Esophagus squamous epithelium (tissue), 5 donors: ENCODE results near the gene COL26A1. TPM values are rescaled to one million over a fixed set of nuclear protein-coding genes. Genes with fewer than 3 reads are reported as not detected.
"Not testable (repeated sequence)": the region's sequence is repeated elsewhere in the genome, so short reads cannot be mapped to it uniquely, and the experiment has no call there.

ENCODE experiments used
- DNase-seq: peaks from one replicate; lab custom pipeline; 2025; lab: John Stamatoyannopoulos, UW
- H3K27ac ChIP-seq, 4 donors: fragments of 200-600 bp; sonication (generic); one replicate each; pipeline ENCODE4 v1.5.1; 2016 to 2019; ENCODE audit warnings: mild to moderate bottlenecking in 1 of 4
- H3K27me3 ChIP-seq, 4 donors: fragments of 200-600 bp; sonication (generic); 1 replicate in 3 of 4; 2 replicates in 1 of 4; pipeline versions ENCODE4 v1.5.1 to v1.6.0; 2017 to 2021; ENCODE audit warnings: antibody characterized with exemption in 1 of 4
- H3K36me3 ChIP-seq, 3 donors: fragments of 200-600 bp; sonication (generic); one replicate each; pipeline ENCODE4 v1.5.1; 2016 to 2019
- H3K4me1 ChIP-seq, 3 donors: fragments of 200-600 bp; sonication (generic); one replicate each; pipeline ENCODE4 v1.5.1; 2017 to 2019
- H3K4me3 ChIP-seq, 4 donors: fragments of 200-600 bp; sonication (generic); 1 replicate in 3 of 4; 2 replicates in 1 of 4; pipeline ENCODE4 v1.5.1; 2016 to 2019; ENCODE audit warnings: mild to moderate bottlenecking in 2 of 4, moderate library complexity in 1 of 4
- H3K9me3 ChIP-seq, 3 donors: fragments of 200-600 bp; sonication (generic); one replicate each; pipeline ENCODE4 v1.5.1; 2016 to 2019
- POLR2A ChIP-seq, 4 donors: fragments of 450-650 bp; IDR thresholded peaks; one replicate each; pipeline ENCODE4 v1.6.1; 2017; ENCODE audit warnings: antibody characterized with exemption in 4 of 4, mild to moderate bottlenecking in 4 of 4, moderate library complexity in 3 of 4
- WGBS, 2 donors: methylation state at CpG; one replicate each; pipeline ENCODE4 v1.1.5; 2018; 5-methylcytosine and 5-hydroxymethylcytosine counted together
- intact Hi-C: fragments of 100-400 bp; cut with DNase I; formaldehyde crosslinking; loops from one replicate; pipeline ENCODE4 v1.15.0; 2022
- total RNA-seq, 4 donors: library from RNA; depleted of rRNA; stranded (reverse); fragments of >200 nt; gene quantifications; one replicate each; pipeline ENCODE4 v1.1.0, GENCODE V29; 2016
- TF ChIP-seq, protein P1 (sequence below), 6 experiments: fragments of 450-650 bp in 4 of 6; fragments of 200-600 bp in 2 of 6; sonication (generic) in 2 of 6; IDR thresholded peaks; one replicate each; pipeline ENCODE4 v1.5.1; 2016 to 2019; ENCODE audit warnings: antibody characterized with exemption in 6 of 6, mild to moderate bottlenecking in 4 of 6, moderate library complexity in 4 of 6
- donor health status: DM: yes; HTN: yes; CAD: no.

Gene COL26A1
- total RNA-seq, 4 donors from 2014 or later = not detected

- 60 to 77% methylated on average over 5 to 8 of the region's 8 CpGs for WGBS, 2 donors
- Histone ChIP-seq H3K4me3 (no peak overlapping the region), H3K9me3 (no peaks in the 10 kb centered on the region), H3K4me1 (no peaks in the 10 kb centered on the region), H3K27me3 (peaks cover 0 to 4% (median 0%) of the 10 kb centered on the region in 4 donors), H3K27ac (no peak overlapping the region), H3K36me3 (no peaks in the 10 kb centered on the region)
- TF ChIP-seq, protein P1, sequence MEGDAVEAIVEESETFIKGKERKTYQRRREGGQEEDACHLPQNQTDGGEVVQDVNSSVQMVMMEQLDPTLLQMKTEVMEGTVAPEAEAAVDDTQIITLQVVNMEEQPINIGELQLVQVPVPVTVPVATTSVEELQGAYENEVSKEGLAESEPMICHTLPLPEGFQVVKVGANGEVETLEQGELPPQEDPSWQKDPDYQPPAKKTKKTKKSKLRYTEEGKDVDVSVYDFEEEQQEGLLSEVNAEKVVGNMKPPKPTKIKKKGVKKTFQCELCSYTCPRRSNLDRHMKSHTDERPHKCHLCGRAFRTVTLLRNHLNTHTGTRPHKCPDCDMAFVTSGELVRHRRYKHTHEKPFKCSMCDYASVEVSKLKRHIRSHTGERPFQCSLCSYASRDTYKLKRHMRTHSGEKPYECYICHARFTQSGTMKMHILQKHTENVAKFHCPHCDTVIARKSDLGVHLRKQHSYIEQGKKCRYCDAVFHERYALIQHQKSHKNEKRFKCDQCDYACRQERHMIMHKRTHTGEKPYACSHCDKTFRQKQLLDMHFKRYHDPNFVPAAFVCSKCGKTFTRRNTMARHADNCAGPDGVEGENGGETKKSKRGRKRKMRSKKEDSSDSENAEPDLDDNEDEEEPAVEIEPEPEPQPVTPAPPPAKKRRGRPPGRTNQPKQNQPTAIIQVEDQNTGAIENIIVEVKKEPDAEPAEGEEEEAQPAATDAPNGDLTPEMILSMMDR (IDR thresholded peaks at IDR 0.05) = no peak
- no peak for TF ChIP-seq POLR2A (IDR thresholded peaks at IDR 0.05)
- no peak for DNase-seq
- intact Hi-C loops = no loop called here
Measured at GRCh38 chr7:101496017-101496416, 133.3 kb downstream of the COL26A1 start.

DNA sequence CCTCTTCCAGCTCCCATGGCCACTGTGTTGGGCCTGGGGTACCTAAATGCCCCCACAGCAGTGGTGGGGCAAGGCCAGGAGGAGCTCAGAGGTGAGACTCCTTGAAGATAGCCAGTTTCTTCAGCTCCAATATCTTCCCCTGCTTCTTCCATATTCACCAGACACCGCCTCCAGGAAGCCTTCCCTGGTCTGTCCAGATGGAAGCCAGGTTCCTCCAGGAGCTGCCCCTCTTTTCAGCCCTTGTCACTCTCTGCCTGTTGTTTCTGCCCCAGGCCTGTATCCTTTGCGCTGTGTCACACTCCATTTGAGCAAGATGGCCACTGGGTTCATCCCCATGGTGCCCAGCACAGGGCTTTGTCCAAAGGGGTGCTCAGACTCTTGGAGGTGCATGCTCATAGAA, 138.7 kb downstream of the COL26A1 start:
- TF ChIP-seq, protein P1 (IDR thresholded peaks at IDR 0.05) = no peak
- TF ChIP-seq POLR2A (IDR thresholded peaks at IDR 0.05) = no peak
- Histone ChIP-seq H3K36me3 (no peaks in the 10 kb centered on the region), H3K9me3 (no peaks in the 10 kb centered on the region), H3K27me3 (no peaks in the 10 kb centered on the region), H3K4me3 (no peak overlapping the region), H3K4me1 (no peaks in the 10 kb centered on the region), H3K27ac (no peak overlapping the region)
- intact Hi-C loops = no loop called here
- no peak for DNase-seq
- 100% methylated on average over 1 of the region's 2 CpGs for WGBS, 2 donors

DNA sequence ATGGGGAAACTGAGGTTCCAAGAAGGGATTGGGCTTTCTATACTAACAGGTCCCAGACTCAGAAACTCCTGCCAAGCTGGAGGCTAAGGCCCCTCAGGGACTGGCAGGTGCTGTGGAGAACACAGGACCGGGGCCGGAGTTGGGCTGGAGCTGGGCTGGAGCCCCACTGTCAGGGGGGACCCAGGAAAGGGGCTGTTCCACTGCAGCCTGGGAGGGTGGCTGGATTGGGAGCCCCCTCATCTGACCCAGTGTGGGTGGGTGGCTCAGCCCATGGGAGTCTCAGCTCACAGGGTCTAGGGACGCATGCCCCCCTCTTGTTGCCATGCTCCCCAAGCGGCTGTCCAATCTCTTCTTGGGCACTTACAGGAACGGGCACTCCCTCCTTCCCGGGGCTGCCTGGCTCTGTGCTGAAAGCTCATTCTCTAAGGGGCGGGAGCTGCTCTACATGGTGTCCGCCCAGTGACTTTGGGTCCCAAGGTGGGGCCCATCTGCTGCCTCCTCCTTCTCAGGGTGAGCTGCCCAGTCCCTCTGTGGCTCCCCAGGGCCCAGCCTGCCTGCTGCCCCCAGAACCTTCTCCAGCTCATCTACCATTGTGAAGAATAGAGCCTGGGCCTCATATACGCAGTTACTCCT, 139.9 kb downstream of the COL26A1 start:
- TF ChIP-seq, protein P1 (IDR thresholded peaks at IDR 0.05) = no peak
- no peak for TF ChIP-seq POLR2A (IDR thresholded peaks at IDR 0.05)
- Histone ChIP-seq H3K36me3 (no peaks in the 10 kb centered on the region), H3K4me3 (no peak overlapping the region), H3K4me1 (no peaks in the 10 kb centered on the region), H3K9me3 (no peaks in the 10 kb centered on the region), H3K27me3 (peaks cover 0 to 7% (median 0%) of the 10 kb centered on the region in 4 donors), H3K27ac (no peak overlapping the region)
- WGBS, 2 donors = 73 to 93% methylated on average over 3 to 6 of the region's 9 CpGs
- DNase-seq = no peak
- intact Hi-C loops = no loop called here

GRCh38 chr7:101505510-101505909, 142.8 kb downstream of the COL26A1 start:
- DNase-seq, H3K4me3 ChIP-seq, H3K9me3 ChIP-seq, H3K36me3 ChIP-seq, H3K4me1 ChIP-seq, H3K27ac ChIP-seq, intact Hi-C loops: not testable (repeated sequence)
- 80 to 84% methylated on average over 7 of the region's 7 CpGs for WGBS, 2 donors
- peaks cover 0 to 36% (median 0%) of the 10 kb centered on the region in 4 donors for H3K27me3 ChIP-seq

DNA sequence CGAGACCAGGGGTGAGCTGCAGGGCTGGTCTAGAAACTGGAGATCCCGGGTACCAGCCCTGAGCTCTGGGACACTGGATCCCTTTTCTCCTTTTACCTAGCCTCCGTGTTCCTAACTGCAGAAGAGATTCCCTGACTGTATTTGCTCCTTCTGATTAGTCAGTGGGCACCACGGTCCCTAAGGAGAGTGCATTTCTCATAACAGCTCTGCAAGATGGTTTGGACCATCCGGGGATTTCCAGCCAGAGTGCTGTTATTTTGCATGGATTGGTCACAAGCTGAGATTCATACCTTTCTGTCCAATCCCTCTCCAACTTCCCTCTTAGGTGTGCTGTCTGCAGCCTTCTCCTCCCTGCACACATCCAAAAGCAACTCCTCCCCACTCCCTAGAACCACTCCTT, 143.9 kb downstream of the COL26A1 start:
- intact Hi-C loops = no loop called here
- no peaks in the 10 kb centered on the region for H3K9me3 ChIP-seq
- 55 to 59% methylated on average over 4 to 5 of the region's 5 CpGs for WGBS, 2 donors
- H3K4me3 ChIP-seq = no peak overlapping the region
- TF ChIP-seq POLR2A (IDR thresholded peaks at IDR 0.05) = no peak
- TF ChIP-seq, protein P1 (IDR thresholded peaks at IDR 0.05) = no peak
- no peak overlapping the region for H3K27ac ChIP-seq
- H3K36me3 ChIP-seq = no peaks in the 10 kb centered on the region
- DNase-seq = no peak
- H3K4me1 ChIP-seq = peaks cover 0 to 3% (median 0%) of the 10 kb centered on the region in 3 donors
- H3K27me3 ChIP-seq = peaks cover 0 to 44% (median 0%) of the 10 kb centered on the region in 4 donors
